Hepatocyte (in vitro differentiated cells): ENCODE measurements around the gene STAP2.

Experiments used
- EZH2 ChIP-seq: fragments of 200-600 bp; sonication (generic); IDR thresholded peaks from 2 replicates; pipeline ENCODE4 v1.6.1; 2016; ENCODE audit warnings: antibody characterized with exemption, mild to moderate bottlenecking, borderline replicate concordance
- EZH2phosphoT487 ChIP-seq: fragments of 200-600 bp; sonication (generic); IDR thresholded peaks from one replicate; pipeline ENCODE4 v1.6.1; 2018; ENCODE audit warnings: antibody characterized with exemption, mild to moderate bottlenecking, low read depth, moderate library complexity; ENCODE audit not compliant: unreplicated experiment, severe bottlenecking
- TF ChIP-seq, protein P1 (sequence below): fragments of 200-600 bp; sonication (generic); IDR thresholded peaks from 2 replicates; pipeline ENCODE4 v1.5.1; 2016; ENCODE audit warnings: antibody characterized with exemption, mild to moderate bottlenecking; ENCODE audit not compliant: poor library complexity

DNA sequence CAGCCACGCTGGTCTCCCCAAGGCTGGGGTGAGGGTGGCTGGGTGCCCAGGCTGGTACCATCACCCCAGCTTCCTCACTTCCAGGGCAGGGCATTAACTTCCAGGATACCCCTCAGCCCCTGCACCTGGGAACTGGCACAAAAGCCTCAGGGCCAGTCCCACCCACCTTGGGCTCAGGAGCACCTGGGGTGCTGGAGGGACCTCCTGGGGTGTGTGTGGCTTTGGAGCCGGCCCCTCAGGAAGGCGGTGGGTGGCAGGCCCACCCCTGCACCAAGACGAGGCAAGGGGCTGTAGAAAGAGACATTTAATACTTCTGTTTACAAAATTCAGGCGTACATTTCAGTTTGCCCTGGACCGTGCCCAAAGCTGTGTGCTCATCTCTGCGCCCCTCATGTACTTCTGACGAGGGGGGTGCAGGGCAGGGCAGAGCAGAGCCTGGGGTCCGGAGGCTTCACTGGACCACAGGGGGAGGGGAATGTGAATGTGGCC is 21.5 kb upstream of the STAP2 start:
- TF ChIP-seq EZH2, result no peak
- TF ChIP-seq, protein P1, sequence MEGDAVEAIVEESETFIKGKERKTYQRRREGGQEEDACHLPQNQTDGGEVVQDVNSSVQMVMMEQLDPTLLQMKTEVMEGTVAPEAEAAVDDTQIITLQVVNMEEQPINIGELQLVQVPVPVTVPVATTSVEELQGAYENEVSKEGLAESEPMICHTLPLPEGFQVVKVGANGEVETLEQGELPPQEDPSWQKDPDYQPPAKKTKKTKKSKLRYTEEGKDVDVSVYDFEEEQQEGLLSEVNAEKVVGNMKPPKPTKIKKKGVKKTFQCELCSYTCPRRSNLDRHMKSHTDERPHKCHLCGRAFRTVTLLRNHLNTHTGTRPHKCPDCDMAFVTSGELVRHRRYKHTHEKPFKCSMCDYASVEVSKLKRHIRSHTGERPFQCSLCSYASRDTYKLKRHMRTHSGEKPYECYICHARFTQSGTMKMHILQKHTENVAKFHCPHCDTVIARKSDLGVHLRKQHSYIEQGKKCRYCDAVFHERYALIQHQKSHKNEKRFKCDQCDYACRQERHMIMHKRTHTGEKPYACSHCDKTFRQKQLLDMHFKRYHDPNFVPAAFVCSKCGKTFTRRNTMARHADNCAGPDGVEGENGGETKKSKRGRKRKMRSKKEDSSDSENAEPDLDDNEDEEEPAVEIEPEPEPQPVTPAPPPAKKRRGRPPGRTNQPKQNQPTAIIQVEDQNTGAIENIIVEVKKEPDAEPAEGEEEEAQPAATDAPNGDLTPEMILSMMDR, result no peak
- no peak for TF ChIP-seq EZH2phosphoT487
